Measurements from ENCODE around the gene MRPS25.

DNA sequence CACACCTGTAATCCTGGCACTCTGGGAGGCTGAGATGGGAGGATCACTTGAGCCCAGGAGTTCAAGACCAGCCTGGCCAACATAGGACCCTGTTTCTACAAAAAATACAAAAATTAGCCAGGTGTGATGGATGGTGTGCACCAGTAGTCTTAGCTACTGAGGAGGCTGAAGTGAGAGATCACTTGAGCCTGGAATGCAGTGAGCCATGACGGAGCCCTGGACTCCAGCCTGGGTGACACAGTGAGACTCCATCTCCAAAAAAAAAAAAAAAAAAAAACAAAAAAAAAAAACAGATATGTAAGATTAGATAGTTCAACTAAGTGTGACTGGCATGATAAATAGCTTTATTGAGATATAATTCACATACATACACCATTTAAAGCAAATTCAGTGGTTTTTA lies 24.1 kb upstream of the MRPS25 start:
- TF ChIP-seq, protein P1, sequence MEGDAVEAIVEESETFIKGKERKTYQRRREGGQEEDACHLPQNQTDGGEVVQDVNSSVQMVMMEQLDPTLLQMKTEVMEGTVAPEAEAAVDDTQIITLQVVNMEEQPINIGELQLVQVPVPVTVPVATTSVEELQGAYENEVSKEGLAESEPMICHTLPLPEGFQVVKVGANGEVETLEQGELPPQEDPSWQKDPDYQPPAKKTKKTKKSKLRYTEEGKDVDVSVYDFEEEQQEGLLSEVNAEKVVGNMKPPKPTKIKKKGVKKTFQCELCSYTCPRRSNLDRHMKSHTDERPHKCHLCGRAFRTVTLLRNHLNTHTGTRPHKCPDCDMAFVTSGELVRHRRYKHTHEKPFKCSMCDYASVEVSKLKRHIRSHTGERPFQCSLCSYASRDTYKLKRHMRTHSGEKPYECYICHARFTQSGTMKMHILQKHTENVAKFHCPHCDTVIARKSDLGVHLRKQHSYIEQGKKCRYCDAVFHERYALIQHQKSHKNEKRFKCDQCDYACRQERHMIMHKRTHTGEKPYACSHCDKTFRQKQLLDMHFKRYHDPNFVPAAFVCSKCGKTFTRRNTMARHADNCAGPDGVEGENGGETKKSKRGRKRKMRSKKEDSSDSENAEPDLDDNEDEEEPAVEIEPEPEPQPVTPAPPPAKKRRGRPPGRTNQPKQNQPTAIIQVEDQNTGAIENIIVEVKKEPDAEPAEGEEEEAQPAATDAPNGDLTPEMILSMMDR (IDR thresholded peaks at IDR 0.05; ENCODE audit: low read length) = no peak
- no peak for TF ChIP-seq EZH2 (IDR thresholded peaks at IDR 0.05; ENCODE audit: borderline replicate concordance, low read length)
